HG03521 (cell line): ENCODE data around the gene PRMT1.

Source experiments
- ATAC-seq: cut with Tn5 transposase; IDR thresholded peaks from one replicate; pipeline ENCODE4 v1.9.1; 2021; ENCODE audit warnings: mild to moderate bottlenecking, moderate library complexity; ENCODE audit not compliant: unreplicated experiment

The PRMT1 gene

GRCh38 chr19:49651029-49651819, 25.8 kb upstream of the PRMT1 start:
- ATAC-seq, result no peak

GRCh38 chr19:49651820-49652550, 25.1 kb upstream of the PRMT1 start:
- no peak for ATAC-seq

- no peak for ATAC-seq
Measured at GRCh38 chr19:49652551-49653465, 24.3 kb upstream of the PRMT1 start.

- ATAC-seq, result no peak
Measured at GRCh38 chr19:49653466-49653806, 23.6 kb upstream of the PRMT1 start.

- no peak for ATAC-seq
Measured at GRCh38 chr19:49654581-49654980, 22.5 kb upstream of the PRMT1 start.

- no peak for ATAC-seq
Measured at GRCh38 chr19:49655570-49656455, 21.3 kb upstream of the PRMT1 start.

- ATAC-seq, result no peak
Measured at GRCh38 chr19:49656456-49657109, 20.5 kb upstream of the PRMT1 start.

GRCh38 chr19:49657493-49658138, 19.5 kb upstream of the PRMT1 start:
- no peak for ATAC-seq

- ATAC-seq, result no peak
Measured at GRCh38 chr19:49658139-49658517, 18.9 kb upstream of the PRMT1 start.

- ATAC-seq, result no peak
Measured at GRCh38 chr19:49658566-49659442, 18.3 kb upstream of the PRMT1 start.

- no peak for ATAC-seq
Measured at GRCh38 chr19:49660338-49660961, 16.6 kb upstream of the PRMT1 start.

GRCh38 chr19:49662011-49662410, 15.1 kb upstream of the PRMT1 start:
- ATAC-seq, result no peak

- ATAC-seq, result no peak
Measured at GRCh38 chr19:49663224-49663623, 13.8 kb upstream of the PRMT1 start.

GRCh38 chr19:49664171-49665035, 12.7 kb upstream of the PRMT1 start:
- ATAC-seq, result no peak

- no peak for ATAC-seq
Measured at GRCh38 chr19:49665036-49665350, 12.1 kb upstream of the PRMT1 start.

- ATAC-seq, result peak; percentile 84
Measured at GRCh38 chr19:49665351-49666119, 11.5 kb upstream of the PRMT1 start, which contains the start of the genes BCL2L12 and IRF3. TSS of gene BCL2L12 (plus strand) at chr19:49665933. CDS start at chr19:49666693, 760 bp downstream. TSS of gene IRF3 (minus strand) at chr19:49665857. CDS start at chr19:49664838, 1,019 bp downstream.
